Neural progenitor cell (in vitro differentiated cells): ENCODE measurements around the gene TSHZ1. TPM values are rescaled to one million over a fixed set of nuclear protein-coding genes. Genes with fewer than 3 reads are reported as not detected.
"Not testable (repeated sequence)": the region's sequence is repeated elsewhere in the genome, so short reads cannot be mapped to it uniquely, and the experiment has no call there.

ENCODE experiments used
- DNase-seq: peaks from one replicate; pipeline ENCODE4 v3.0.0-alpha.2; 2016; ENCODE audit warnings: low spot score
- H2AFZ ChIP-seq: fragments of 200-600 bp; sonication (generic); replicated peaks from 2 replicates; pipeline ENCODE4 v1.6.1; 2016; ENCODE audit warnings: antibody characterized with exemption
- H3F3A ChIP-seq: fragments of 200-600 bp; sonication (generic); 2 replicates; pipeline ENCODE4 v1.6.1; 2016; ENCODE audit warnings: antibody characterized with exemption, low read depth
- H3K27ac ChIP-seq: fragments of 200-600 bp; sonication (generic); 2 replicates; pipeline ENCODE4 v1.5.1; 2016; ENCODE audit warnings: mild to moderate bottlenecking
- H3K27me3 ChIP-seq: fragments of 200-600 bp; sonication (generic); 2 replicates; pipeline ENCODE4 v1.6.1; 2016; ENCODE audit warnings: mild to moderate bottlenecking, moderate library complexity
- H3K36me3 ChIP-seq: fragments of 200-600 bp; sonication (generic); 2 replicates; pipeline ENCODE4 v1.5.1; 2016
- H3K4me1 ChIP-seq: fragments of 200-600 bp; sonication (generic); 2 replicates; pipeline ENCODE4 v1.6.1; 2016; ENCODE audit warnings: mixed run types
- H3K4me2 ChIP-seq: fragments of 200-600 bp; sonication (generic); 2 replicates; pipeline ENCODE4 v1.6.1; 2016
- H3K4me3 ChIP-seq: fragments of 200-600 bp; sonication (generic); 2 replicates; pipeline ENCODE4 v1.5.1; 2016
- H3K79me2 ChIP-seq: fragments of 200-600 bp; sonication (generic); 2 replicates; pipeline ENCODE4 v1.6.1; 2016; ENCODE audit warnings: low read depth
- H3K9ac ChIP-seq: fragments of 200-600 bp; sonication (generic); 2 replicates; pipeline ENCODE4 v1.6.1; 2016
- H3K9me3 ChIP-seq: fragments of 200-600 bp; sonication (generic); 2 replicates; pipeline ENCODE4 v1.5.1; 2016; ENCODE audit warnings: low read depth
- H4K20me1 ChIP-seq: fragments of 200-600 bp; sonication (generic); 2 replicates; pipeline ENCODE4 v1.6.1; 2016; ENCODE audit warnings: low read depth
- H3K27ac Mint-ChIP-seq: 3 replicates; pipeline ENCODE4 v1.8.0; 2021; ENCODE audit warnings: mixed read lengths
- H3K27me3 Mint-ChIP-seq: 2 replicates; pipeline ENCODE4 v1.8.0; 2022; ENCODE audit warnings: low read depth, mild to moderate bottlenecking, inconsistent platforms, moderate library complexity, mixed read lengths; ENCODE audit not compliant: insufficient read depth
- H3K36me3 Mint-ChIP-seq: 3 replicates; pipeline ENCODE4 v1.8.0; 2021; ENCODE audit warnings: mixed read lengths
- H3K4me1 Mint-ChIP-seq: 3 replicates; pipeline ENCODE4 v1.8.0; 2021; ENCODE audit warnings: mixed read lengths
- H3K4me3 Mint-ChIP-seq: 3 replicates; pipeline ENCODE4 v1.8.0; 2021; ENCODE audit warnings: mild to moderate bottlenecking, moderate library complexity, mixed read lengths
- H3K9me3 Mint-ChIP-seq: 3 replicates; pipeline ENCODE4 v1.8.0; 2020; ENCODE audit warnings: mixed read lengths
- CTCF ChIP-seq: fragments of 200-600 bp; sonication (generic); IDR thresholded peaks from 2 replicates; pipeline ENCODE4 v1.5.1; 2017; ENCODE audit warnings: antibody characterized with exemption, mild to moderate bottlenecking
- EZH2 ChIP-seq: fragments of 200-600 bp; sonication (generic); IDR thresholded peaks from 2 replicates; pipeline ENCODE4 v1.6.1; 2017; ENCODE audit warnings: antibody characterized with exemption, mild to moderate bottlenecking, moderate library complexity
- EZH2phosphoT487 ChIP-seq: fragments of 200-600 bp; sonication (generic); IDR thresholded peaks from 2 replicates; pipeline ENCODE4 v1.6.1; 2017; ENCODE audit warnings: antibody characterized with exemption
- total RNA-seq: library from RNA; depleted of rRNA; stranded (reverse); fragments of >200 nt; gene quantifications from 2 replicates; pipeline ENCODE4 v1.2.3, GENCODE V29; 2015; ENCODE audit warnings: low replicate concordance

TSHZ1 gene
- total RNA-seq, 1 donor from 2014 or later: 0.06 TPM

- Histone ChIP-seq H4K20me1 (no peaks in the 10 kb centered on the region), H3K4me2 (no peak overlapping the region), H3K4me3 (no peak overlapping the region), H3K4me1 (no peaks in the 10 kb centered on the region), H3K36me3 (no peaks in the 10 kb centered on the region), H2AFZ (no peak overlapping the region), H3K27ac (no peak overlapping the region), H3K9ac (no peak overlapping the region), H3F3A (no peaks in the 10 kb centered on the region), H3K79me2 (no peaks in the 10 kb centered on the region), H3K9me3 (peaks cover 11% of the 10 kb centered on the region), H3K27me3 (no peaks in the 10 kb centered on the region)
- DNase-seq: no peak
- Mint-ChIP-seq H3K36me3 (peaks cover 1% of the 10 kb centered on the region), H3K9me3 (peaks cover 21% of the 10 kb centered on the region), H3K27me3 (peaks cover 4% of the 10 kb centered on the region), H3K4me3 (no peak overlapping the region), H3K27ac (no peak overlapping the region), H3K4me1 (no peaks in the 10 kb centered on the region)
- TF ChIP-seq EZH2phosphoT487 (no peak), CTCF (no peak), EZH2 (no peak)
Measured at GRCh38 chr18:75324686-75325257, 114.2 kb downstream of the TSHZ1 start.

- H3K36me3 Mint-ChIP-seq, H3K4me1 ChIP-seq, H3K9ac ChIP-seq, H3K4me3 ChIP-seq, H3K4me2 ChIP-seq, H3K27me3 Mint-ChIP-seq, H3K36me3 ChIP-seq, DNase-seq, H3K4me3 Mint-ChIP-seq, H3K27ac ChIP-seq, H3K79me2 ChIP-seq, H3K4me1 Mint-ChIP-seq, H3K27me3 ChIP-seq, H3F3A ChIP-seq, H4K20me1 ChIP-seq, H3K27ac Mint-ChIP-seq, H2AFZ ChIP-seq: not testable (repeated sequence)
- peaks cover 21% of the 10 kb centered on the region for H3K9me3 Mint-ChIP-seq
- peaks cover 11% of the 10 kb centered on the region for H3K9me3 ChIP-seq
Measured at GRCh38 chr18:75329753-75330152, 119.2 kb downstream of the TSHZ1 start.

GRCh38 chr18:75330308-75330707, 119.7 kb downstream of the TSHZ1 start:
- Histone ChIP-seq H3K27me3 (no peaks in the 10 kb centered on the region), H3K9me3 (peaks cover 11% of the 10 kb centered on the region), H3K4me2 (no peak overlapping the region), H2AFZ (no peak overlapping the region), H3F3A (no peaks in the 10 kb centered on the region), H3K36me3 (no peaks in the 10 kb centered on the region), H3K9ac (no peak overlapping the region), H4K20me1 (no peaks in the 10 kb centered on the region), H3K4me3 (no peak overlapping the region), H3K4me1 (no peaks in the 10 kb centered on the region), H3K79me2 (no peaks in the 10 kb centered on the region), H3K27ac (no peak overlapping the region)
- peaks cover 2% of the 10 kb centered on the region for H3K4me1 Mint-ChIP-seq
- DNase-seq: no peak
- no peak for TF ChIP-seq CTCF
- no peak overlapping the region for H3K27ac Mint-ChIP-seq
- H3K9me3 Mint-ChIP-seq: peaks cover 21% of the 10 kb centered on the region
- H3K27me3 Mint-ChIP-seq: peaks cover 2% of the 10 kb centered on the region
- H3K4me3 Mint-ChIP-seq: no peak overlapping the region
- H3K36me3 Mint-ChIP-seq: peaks cover 1% of the 10 kb centered on the region

- no peak overlapping the region for H3K27ac Mint-ChIP-seq
- Histone ChIP-seq H3K27ac (no peak overlapping the region), H3K27me3 (no peaks in the 10 kb centered on the region), H2AFZ (no peak overlapping the region), H3K9me3 (no peaks in the 10 kb centered on the region), H3K4me1 (no peaks in the 10 kb centered on the region), H3F3A (no peaks in the 10 kb centered on the region), H3K4me2 (no peak overlapping the region), H3K9ac (no peak overlapping the region), H3K4me3 (no peak overlapping the region), H4K20me1 (no peaks in the 10 kb centered on the region), H3K79me2 (no peaks in the 10 kb centered on the region), H3K36me3 (no peaks in the 10 kb centered on the region)
- DNase-seq: no peak
- H3K27me3 Mint-ChIP-seq: peaks cover 5% of the 10 kb centered on the region
- no peaks in the 10 kb centered on the region for H3K36me3 Mint-ChIP-seq
- TF ChIP-seq EZH2 (no peak), EZH2phosphoT487 (no peak), CTCF (no peak)
- H3K4me3 Mint-ChIP-seq: no peak overlapping the region
- H3K9me3 Mint-ChIP-seq: peaks cover 2% of the 10 kb centered on the region
- peaks cover 9% of the 10 kb centered on the region for H3K4me1 Mint-ChIP-seq
Measured at GRCh38 chr18:75334869-75335268, 124.3 kb downstream of the TSHZ1 start.
